DOHH2 (cell line): Measurements from ENCODE around the gene KRT85.

ENCODE experiments used
- CTCF ChIP-seq: fragments of 200-600 bp; sonication (generic); IDR thresholded peaks from one replicate; pipeline ENCODE4 v1.5.1; 2014; ENCODE audit warnings: antibody characterized with exemption, mild to moderate bottlenecking, low read depth, low read length; ENCODE audit not compliant: poor library complexity, severe bottlenecking
- EZH2phosphoT487 ChIP-seq: fragments of 200-600 bp; sonication (generic); IDR thresholded peaks from 2 replicates; pipeline ENCODE4 v1.6.1; 2017; ENCODE audit warnings: borderline replicate concordance, mild to moderate bottlenecking, antibody characterized with exemption, low read length, moderate library complexity, mixed read lengths

GRCh38 chr12:52349196-52349595 lies 18.1 kb downstream of the KRT85 start:
- no peak for TF ChIP-seq CTCF
- no peak for TF ChIP-seq EZH2phosphoT487
